MM.1S (cell line): ENCODE results near the gene FAM13B.

Experiments used
- DNase-seq: peaks from one replicate; pipeline ENCODE4 v3.0.0-alpha.2; 2015
- H2AFZ ChIP-seq: fragments of 300-600 bp; sonication (generic); 2 replicates; pipeline ENCODE4 v1.6.0; 2016; ENCODE audit warnings: antibody characterized with exemption, low read length
- H3F3A ChIP-seq: fragments of 300-600 bp; sonication (generic); 2 replicates; pipeline ENCODE4 v1.6.1; 2016; ENCODE audit warnings: mild to moderate bottlenecking, antibody characterized with exemption, low read length, moderate library complexity, mixed read lengths; ENCODE audit not compliant: insufficient read depth
- H3K27ac ChIP-seq: fragments of 300-600 bp; sonication (generic); 2 replicates; pipeline ENCODE4 v1.5.1; 2016; ENCODE audit warnings: mild to moderate bottlenecking, low read length
- H3K27me3 ChIP-seq: fragments of 300-600 bp; sonication (generic); replicated peaks from 2 replicates; pipeline ENCODE4 v1.6.0; 2016; ENCODE audit warnings: low read length; ENCODE audit not compliant: insufficient read depth
- H3K36me3 ChIP-seq: fragments of 300-600 bp; sonication (generic); replicated peaks from 2 replicates; pipeline ENCODE4 v1.6.1; 2016; ENCODE audit warnings: mild to moderate bottlenecking, low read length, mixed read lengths; ENCODE audit not compliant: insufficient read depth
- H3K4me1 ChIP-seq: fragments of 300-600 bp; sonication (generic); 2 replicates; pipeline ENCODE4 v1.6.1; 2016; ENCODE audit warnings: low read length, mixed read lengths
- H3K4me2 ChIP-seq: fragments of 300-600 bp; sonication (generic); 2 replicates; pipeline ENCODE4 v1.6.0; 2016; ENCODE audit warnings: low read depth, low read length
- H3K4me3 ChIP-seq: fragments of 300-600 bp; sonication (generic); 2 replicates; pipeline ENCODE4 v1.5.1; 2016; ENCODE audit warnings: low read length, mixed read lengths
- H3K79me2 ChIP-seq: fragments of 300-600 bp; sonication (generic); 2 replicates; pipeline ENCODE4 v1.6.1; 2016; ENCODE audit warnings: mixed run types, low read length, mixed read lengths
- H3K9ac ChIP-seq: fragments of 300-600 bp; sonication (generic); 2 replicates; pipeline ENCODE4 v1.6.1; 2016; ENCODE audit warnings: low read length, mixed read lengths
- H3K9me2 ChIP-seq: fragments of 300-600 bp; sonication (generic); replicated peaks from 2 replicates; pipeline ENCODE4 v1.6.1; 2016; ENCODE audit warnings: mild to moderate bottlenecking, low read length, mixed read lengths; ENCODE audit not compliant: insufficient read depth
- H3K9me3 ChIP-seq: fragments of 300-600 bp; sonication (generic); replicated peaks from 2 replicates; pipeline ENCODE4 v1.6.1; 2016; ENCODE audit warnings: mild to moderate bottlenecking, low read length, mixed read lengths; ENCODE audit not compliant: insufficient read depth
- H4K20me1 ChIP-seq: fragments of 300-600 bp; sonication (generic); 2 replicates; pipeline ENCODE4 v1.6.1; 2016; ENCODE audit warnings: mild to moderate bottlenecking, low read length, moderate library complexity, mixed read lengths; ENCODE audit not compliant: insufficient read depth
- EZH2 ChIP-seq: fragments of 300-600 bp; sonication (generic); optimal IDR thresholded peaks from 2 replicates; pipeline ENCODE3; 2017; ENCODE audit warnings: low read depth, mild to moderate bottlenecking, antibody characterized with exemption, low read length, mixed read lengths
- EZH2phosphoT487 ChIP-seq: fragments of 300-600 bp; sonication (generic); IDR thresholded peaks from 2 replicates; pipeline ENCODE4 v1.6.1; 2018; ENCODE audit warnings: antibody characterized with exemption, low read length
- TF ChIP-seq, protein P1 (sequence below): fragments of 300-600 bp; sonication (generic); IDR thresholded peaks from 2 replicates; pipeline ENCODE4 v1.5.1; 2016; ENCODE audit warnings: antibody characterized with exemption, low read length, mixed read lengths

The FAM13B gene

GRCh38 chr5:137894586-137894985 lies 138.3 kb downstream of the FAM13B start:
- no peaks in the 10 kb centered on the region for H3K79me2 ChIP-seq
- no peaks in the 10 kb centered on the region for H3K36me3 ChIP-seq
- H3K4me1 ChIP-seq, result no peaks in the 10 kb centered on the region
- no peak for DNase-seq
- H3K4me3 ChIP-seq, result no peak overlapping the region
- H2AFZ ChIP-seq, result no peak overlapping the region
- H3K9me2 ChIP-seq, result no peaks in the 10 kb centered on the region
- no peak overlapping the region for H3K9ac ChIP-seq
- no peaks in the 10 kb centered on the region for H3F3A ChIP-seq
- no peak overlapping the region for H3K4me2 ChIP-seq
- no peaks in the 10 kb centered on the region for H3K27me3 ChIP-seq
- H3K27ac ChIP-seq, result no peak overlapping the region
- TF ChIP-seq EZH2 (no peak), EZH2phosphoT487 (no peak)
- TF ChIP-seq, protein P1, sequence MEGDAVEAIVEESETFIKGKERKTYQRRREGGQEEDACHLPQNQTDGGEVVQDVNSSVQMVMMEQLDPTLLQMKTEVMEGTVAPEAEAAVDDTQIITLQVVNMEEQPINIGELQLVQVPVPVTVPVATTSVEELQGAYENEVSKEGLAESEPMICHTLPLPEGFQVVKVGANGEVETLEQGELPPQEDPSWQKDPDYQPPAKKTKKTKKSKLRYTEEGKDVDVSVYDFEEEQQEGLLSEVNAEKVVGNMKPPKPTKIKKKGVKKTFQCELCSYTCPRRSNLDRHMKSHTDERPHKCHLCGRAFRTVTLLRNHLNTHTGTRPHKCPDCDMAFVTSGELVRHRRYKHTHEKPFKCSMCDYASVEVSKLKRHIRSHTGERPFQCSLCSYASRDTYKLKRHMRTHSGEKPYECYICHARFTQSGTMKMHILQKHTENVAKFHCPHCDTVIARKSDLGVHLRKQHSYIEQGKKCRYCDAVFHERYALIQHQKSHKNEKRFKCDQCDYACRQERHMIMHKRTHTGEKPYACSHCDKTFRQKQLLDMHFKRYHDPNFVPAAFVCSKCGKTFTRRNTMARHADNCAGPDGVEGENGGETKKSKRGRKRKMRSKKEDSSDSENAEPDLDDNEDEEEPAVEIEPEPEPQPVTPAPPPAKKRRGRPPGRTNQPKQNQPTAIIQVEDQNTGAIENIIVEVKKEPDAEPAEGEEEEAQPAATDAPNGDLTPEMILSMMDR, result no peak
- H3K9me3 ChIP-seq, result no peaks in the 10 kb centered on the region
- no peaks in the 10 kb centered on the region for H4K20me1 ChIP-seq

GRCh38 chr5:137891849-137892248 lies 141.0 kb downstream of the FAM13B start:
- H3K9me2 ChIP-seq, result no peaks in the 10 kb centered on the region
- no peak overlapping the region for H3K4me2 ChIP-seq
- H3K9me3 ChIP-seq, result no peaks in the 10 kb centered on the region
- H3K4me3 ChIP-seq, result no peak overlapping the region
- H3K27ac ChIP-seq, result no peak overlapping the region
- DNase-seq, result no peak
- H2AFZ ChIP-seq, result no peak overlapping the region
- H3K36me3 ChIP-seq, result no peaks in the 10 kb centered on the region
- peaks cover 7% of the 10 kb centered on the region; the same call in 1 of the 2 replicates for H3K4me1 ChIP-seq
- no peaks in the 10 kb centered on the region for H4K20me1 ChIP-seq
- H3F3A ChIP-seq, result peaks cover 8% of the 10 kb centered on the region
- H3K9ac ChIP-seq, result no peak overlapping the region
- H3K27me3 ChIP-seq, result no peaks in the 10 kb centered on the region
- H3K79me2 ChIP-seq, result no peaks in the 10 kb centered on the region
- TF ChIP-seq, protein P1, result peak; percentile 17
- TF ChIP-seq EZH2phosphoT487, result no peak

DNA sequence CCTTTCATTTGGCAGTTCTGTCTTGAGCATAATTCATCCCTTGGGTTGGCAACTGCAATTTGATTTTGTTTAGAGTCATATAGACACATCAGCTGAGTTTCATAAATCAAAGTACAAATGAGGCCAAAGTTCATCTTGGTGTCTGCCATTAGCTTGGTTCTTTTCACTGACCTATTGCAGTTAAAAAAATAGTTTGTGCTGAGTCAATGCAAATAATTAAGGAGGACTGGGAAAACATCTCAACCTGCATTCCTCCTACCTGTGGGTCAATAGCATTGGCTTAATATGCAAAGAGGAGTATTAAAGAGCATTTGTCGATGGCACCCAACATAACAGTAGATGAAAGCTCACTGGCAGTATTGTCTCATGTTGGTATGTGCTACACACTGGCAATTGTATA lies 142.0 kb downstream of the FAM13B start:
- H2AFZ ChIP-seq, result no peak overlapping the region
- no peak overlapping the region for H3K4me3 ChIP-seq
- no peak overlapping the region for H3K27ac ChIP-seq
- no peaks in the 10 kb centered on the region for H3K9me3 ChIP-seq
- H3K4me1 ChIP-seq, result peaks cover 7% of the 10 kb centered on the region; the same call in 1 of the 2 replicates
- no peak overlapping the region for H3K9ac ChIP-seq
- H3K27me3 ChIP-seq, result no peaks in the 10 kb centered on the region
- DNase-seq, result no peak
- no peak overlapping the region for H3K4me2 ChIP-seq
- no peaks in the 10 kb centered on the region for H4K20me1 ChIP-seq
- TF ChIP-seq EZH2, result no peak
- TF ChIP-seq, protein P1, result no peak
- no peak for TF ChIP-seq EZH2phosphoT487
- no peaks in the 10 kb centered on the region for H3K36me3 ChIP-seq
- no peaks in the 10 kb centered on the region for H3K9me2 ChIP-seq
- peaks cover 8% of the 10 kb centered on the region for H3F3A ChIP-seq
- H3K79me2 ChIP-seq, result no peaks in the 10 kb centered on the region
